HepG2 (cell line): Measurements from ENCODE around the gene SCGB3A1. TPM values are rescaled to one million over a fixed set of nuclear protein-coding genes. Genes with fewer than 3 reads are reported as not detected.

ENCODE experiments used
- ATAC-seq: fragments of 200-7000 bp; cut with Tn5 transposase; 3 replicates; pipeline ENCODE4 v1.9.1; 2020; ENCODE audit warnings: mild to moderate bottlenecking, moderate library complexity
- BruUV-seq: library from RNA; stranded (reverse); fragments of 400-500 nt; replicated peaks from 2 replicates; lab custom pipeline; 2021; lab: Mats Ljungman, UMichigan
- CTCF ChIA-PET: fragments of 300-600 bp; formaldehyde crosslinking; extraction: SDS; loops from one replicate; lab custom pipeline; 2021; ENCODE audit warnings: low total read pairs, inconsistent platforms, low intra/inter-chr PET ratio; lab: Yijun Ruan, JAX
- POLR2A ChIA-PET: fragments of 350-600 bp; sonication (Branson Sonifier 250); formaldehyde crosslinking; loops from one replicate; lab custom pipeline; 2020; ENCODE audit warnings: antibody characterized with exemption, inconsistent platforms; lab: Yijun Ruan, JAX
- DNase-seq: peaks from one replicate; pipeline ENCODE4 v3.0.0-alpha.2; 2015; ENCODE audit warnings: low spot score
- FAIRE-seq: peaks from 3 replicates; lab custom pipeline; 2011; peaks lifted over from hg19 to GRCh38; lab: Jason Lieb, UNC
- H2AFZ ChIP-seq: one replicate; pipeline ENCODE4 v1.6.1; 2011; ENCODE audit warnings: low read length, inconsistent platforms
- H3K27ac ChIP-seq: fragments of 300-600 bp; 3 replicates; pipeline ENCODE4 v1.8.0; 2011; ENCODE audit warnings: mixed run types, mild to moderate bottlenecking, mixed read lengths, low read length, inconsistent platforms; ENCODE audit not compliant: insufficient read depth; ENCODE audit errors: extremely low read length
- H3K27me3 ChIP-seq, 2 experiments: fragments of 200-600 bp in 1 of 2; 2 replicates in 1 of 2; 3 replicates in 1 of 2; pipeline versions ENCODE4 v1.6.0 to v1.8.0; 2011; ENCODE audit warnings: low read length in 2 of 2, mild to moderate bottlenecking in 2 of 2, moderate library complexity in 2 of 2, inconsistent platforms in 1 of 2; ENCODE audit not compliant: insufficient read depth in 2 of 2, control insufficient read depth in 1 of 2
- H3K36me3 ChIP-seq, 2 experiments: fragments of 200-600 bp in 1 of 2; replicated peaks in 1 of 2; 2 replicates in 1 of 2; 3 replicates in 1 of 2; pipeline versions ENCODE4 v1.5.1 to v1.8.0; 2011; ENCODE audit warnings: low read length in 2 of 2, inconsistent platforms in 1 of 2; ENCODE audit not compliant: insufficient read depth in 2 of 2, control insufficient read depth in 1 of 2
- H3K4me1 ChIP-seq: 2 replicates; pipeline ENCODE4 v1.5.1; 2012; ENCODE audit warnings: low read length, inconsistent platforms; ENCODE audit not compliant: insufficient read depth
- H3K4me2 ChIP-seq: 2 replicates; pipeline ENCODE4 v1.6.0; 2011; ENCODE audit warnings: low read depth, low read length, inconsistent platforms
- H3K4me3 ChIP-seq, 3 experiments: fragments of 200-600 bp in 1 of 3; sonication (generic), shearing (Covaris generic) in 1 of 3; replicated peaks in 1 of 3; 2 replicates each; pipeline ENCODE4 v1.5.1; 2011 to 2016; ENCODE audit warnings: low read length in 3 of 3, inconsistent platforms in 2 of 3, low read depth in 2 of 3, mild to moderate bottlenecking in 2 of 3, control low read depth in 1 of 3, mixed read lengths in 1 of 3; ENCODE audit not compliant: insufficient read depth in 1 of 3
- H3K79me2 ChIP-seq: one replicate; pipeline ENCODE4 v1.6.1; 2011; ENCODE audit warnings: low read length, inconsistent platforms; ENCODE audit not compliant: insufficient read depth
- H3K9ac ChIP-seq: 2 replicates; pipeline ENCODE4 v1.6.0; 2011; ENCODE audit warnings: mild to moderate bottlenecking, low read depth, low read length, inconsistent platforms; ENCODE audit not compliant: insufficient read depth
- H3K9me3 ChIP-seq: 2 replicates; pipeline ENCODE4 v1.5.1; 2012; ENCODE audit warnings: mild to moderate bottlenecking, low read length
- H4K20me1 ChIP-seq: 2 replicates; pipeline ENCODE4 v1.6.0; 2011; ENCODE audit warnings: inconsistent platforms, mild to moderate bottlenecking, low read length, moderate library complexity; ENCODE audit not compliant: insufficient read depth
- CCAR2 ChIP-seq: fragments of 200-400 bp; formaldehyde crosslinking; optimal IDR thresholded peaks from 2 replicates; pipeline ENCODE3; 2018; ENCODE audit warnings: low read depth, mild to moderate bottlenecking, low read length, moderate library complexity
- JUND ChIP-seq: sonication (generic); formaldehyde crosslinking; IDR thresholded peaks from 2 replicates; pipeline ENCODE4 v1.8.0; 2022; ENCODE audit warnings: mild to moderate bottlenecking, missing genetic modification reagents
- ZBTB21 ChIP-seq: sonication (generic); formaldehyde crosslinking; IDR thresholded peaks from 2 replicates; pipeline ENCODE4 v1.4.0; 2020; ENCODE audit warnings: missing genetic modification reagents
- ZNF629 ChIP-seq: sonication (generic); formaldehyde crosslinking; conservative IDR thresholded peaks from 2 replicates; pipeline ENCODE4 v1.5.0; 2020; ENCODE audit warnings: missing genetic modification reagents
- ZNF883 ChIP-seq: sonication (generic); formaldehyde crosslinking; IDR thresholded peaks from 2 replicates; pipeline ENCODE4 v1.5.1; 2020; ENCODE audit warnings: mild to moderate bottlenecking, missing genetic modification reagents; ENCODE audit errors: not compliant biosample characterization
- WGBS: methylation state at CpG from one replicate; pipeline ENCODE4 v1.1.6; 2017; ENCODE audit warnings: low lambda C conversion rate; 5-methylcytosine and 5-hydroxymethylcytosine counted together
- in situ Hi-C: cut with HindIII; loops from 2 replicates; pipeline ENCODE4 v1.10.0; 2017; ENCODE audit warnings: low pct_unique_long_range_greater_than_20kb; ENCODE audit not compliant: extremely low pct_ligation_motif_present
- intact Hi-C: fragments of 100-400 bp; cut with micrococcal nuclease; formaldehyde crosslinking; loops from one replicate; pipeline ENCODE4 v1.10.0; 2022; ENCODE audit not compliant: unreplicated experiment
- polyA plus RNA-seq, 8 experiments: library from polyadenylated mRNA; depleted of rRNA in 3 of 8; stranded (reverse) in 7 of 8; unstranded in 1 of 8; fragments of >200 nt; fragmentation: Illumina TruSeq in 4 of 8; extraction: Trizol in 4 of 8; gene quantifications; 2 replicates each; pipeline versions ENCODE4 v1.2.1 to v1.2.3, GENCODE V29; 2011 to 2016; ENCODE audit warnings: low read depth in 4 of 8, missing spikeins in 1 of 8, mixed read lengths in 1 of 8; ENCODE audit not compliant: insufficient read depth in 1 of 8
- total RNA-seq, 5 experiments: library from RNA; depleted of rRNA; stranded (reverse); fragments of >200 nt; fragmentation: Illumina TruSeq; extraction: Trizol; gene quantifications; 2 replicates each; pipeline ENCODE4 v1.2.3, GENCODE V29; 2016; ENCODE audit warnings: low read depth in 1 of 5
- TF ChIP-seq, protein P1 (sequence below): sonication (generic); formaldehyde crosslinking; IDR thresholded peaks from 2 replicates; pipeline ENCODE4 v1.4.0; 2020; ENCODE audit warnings: mild to moderate bottlenecking, missing genetic modification reagents, borderline replicate concordance
- TF ChIP-seq, protein P2 (sequence below): sonication (generic); formaldehyde crosslinking; IDR thresholded peaks from 2 replicates; pipeline ENCODE4 v1.8.1; 2023; ENCODE audit warnings: missing genetic modification reagents, mild to moderate bottlenecking, borderline replicate concordance

Gene SCGB3A1
- total and polyA plus RNA-seq, 2 of the 13 experiments (the other 11 are each of a cell fraction or from before 2014, with no cell fraction given): not detected

DNA sequence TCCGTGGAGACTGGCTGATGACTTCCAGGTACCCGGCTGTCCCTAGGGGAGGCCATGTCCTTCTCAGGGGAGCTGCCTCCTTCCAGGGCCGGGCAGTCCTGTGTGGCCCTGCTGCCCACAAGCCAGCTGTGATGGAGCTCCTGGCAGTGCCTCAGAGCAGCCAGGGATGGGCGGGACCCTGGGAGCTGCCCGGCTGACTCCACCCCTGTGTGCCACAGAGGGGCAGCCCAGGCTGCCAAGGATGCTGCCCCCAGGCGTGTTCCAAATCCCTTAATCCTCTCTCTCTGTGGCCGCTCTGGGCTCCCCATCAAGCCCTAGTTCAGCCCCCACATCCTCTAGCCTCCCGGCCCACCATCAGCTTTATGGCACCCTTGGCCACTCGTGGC lies 7.0 kb upstream of the SCGB3A1 start:
- Histone ChIP-seq H3K9ac (no peak overlapping the region), H3K9me3 (no peaks in the 10 kb centered on the region), H3K4me1 (peaks cover 6% of the 10 kb centered on the region; the same call in 1 of the 2 replicates), H3K4me3 (no peak overlapping the region), H3K36me3 (no peaks in the 10 kb centered on the region), H3K4me2 (no peak overlapping the region), H3K79me2 (no peaks in the 10 kb centered on the region), H3K27ac (no peak overlapping the region), H2AFZ (no peak overlapping the region), H3K27me3 (peaks cover 22 to 56% of the 10 kb centered on the region in 2 experiments; a peak in 4 of 5 replicates), H4K20me1 (no peaks in the 10 kb centered on the region)
- DNase-seq: no peak
- CTCF ChIA-PET: no interaction called here
- no peak for ATAC-seq
- no peak for TF ChIP-seq ZNF629
- TF ChIP-seq CCAR2: no peak
- no peak for TF ChIP-seq ZBTB21 (CRISPR knock-in tag)
- TF ChIP-seq ZNF883 (CRISPR knock-in tag): no peak
- TF ChIP-seq JUND: no peak
- TF ChIP-seq, protein P1, sequence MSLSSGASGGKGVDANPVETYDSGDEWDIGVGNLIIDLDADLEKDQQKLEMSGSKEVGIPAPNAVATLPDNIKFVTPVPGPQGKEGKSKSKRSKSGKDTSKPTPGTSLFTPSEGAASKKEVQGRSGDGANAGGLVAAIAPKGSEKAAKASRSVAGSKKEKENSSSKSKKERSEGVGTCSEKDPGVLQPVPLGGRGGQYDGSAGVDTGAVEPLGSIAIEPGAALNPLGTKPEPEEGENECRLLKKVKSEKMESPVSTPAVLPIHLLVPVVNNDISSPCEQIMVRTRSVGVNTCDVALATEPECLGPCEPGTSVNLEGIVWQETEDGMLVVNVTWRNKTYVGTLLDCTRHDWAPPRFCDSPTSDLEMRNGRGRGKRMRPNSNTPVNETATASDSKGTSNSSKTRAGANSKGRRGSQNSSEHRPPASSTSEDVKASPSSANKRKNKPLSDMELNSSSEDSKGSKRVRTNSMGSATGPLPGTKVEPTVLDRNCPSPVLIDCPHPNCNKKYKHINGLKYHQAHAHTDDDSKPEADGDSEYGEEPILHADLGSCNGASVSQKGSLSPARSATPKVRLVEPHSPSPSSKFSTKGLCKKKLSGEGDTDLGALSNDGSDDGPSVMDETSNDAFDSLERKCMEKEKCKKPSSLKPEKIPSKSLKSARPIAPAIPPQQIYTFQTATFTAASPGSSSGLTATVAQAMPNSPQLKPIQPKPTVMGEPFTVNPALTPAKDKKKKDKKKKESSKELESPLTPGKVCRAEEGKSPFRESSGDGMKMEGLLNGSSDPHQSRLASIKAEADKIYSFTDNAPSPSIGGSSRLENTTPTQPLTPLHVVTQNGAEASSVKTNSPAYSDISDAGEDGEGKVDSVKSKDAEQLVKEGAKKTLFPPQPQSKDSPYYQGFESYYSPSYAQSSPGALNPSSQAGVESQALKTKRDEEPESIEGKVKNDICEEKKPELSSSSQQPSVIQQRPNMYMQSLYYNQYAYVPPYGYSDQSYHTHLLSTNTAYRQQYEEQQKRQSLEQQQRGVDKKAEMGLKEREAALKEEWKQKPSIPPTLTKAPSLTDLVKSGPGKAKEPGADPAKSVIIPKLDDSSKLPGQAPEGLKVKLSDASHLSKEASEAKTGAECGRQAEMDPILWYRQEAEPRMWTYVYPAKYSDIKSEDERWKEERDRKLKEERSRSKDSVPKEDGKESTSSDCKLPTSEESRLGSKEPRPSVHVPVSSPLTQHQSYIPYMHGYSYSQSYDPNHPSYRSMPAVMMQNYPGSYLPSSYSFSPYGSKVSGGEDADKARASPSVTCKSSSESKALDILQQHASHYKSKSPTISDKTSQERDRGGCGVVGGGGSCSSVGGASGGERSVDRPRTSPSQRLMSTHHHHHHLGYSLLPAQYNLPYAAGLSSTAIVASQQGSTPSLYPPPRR (CRISPR knock-in tag): no peak
- TF ChIP-seq, protein P2, sequence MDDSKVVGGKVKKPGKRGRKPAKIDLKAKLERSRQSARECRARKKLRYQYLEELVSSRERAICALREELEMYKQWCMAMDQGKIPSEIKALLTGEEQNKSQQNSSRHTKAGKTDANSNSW: no peak
- POLR2A ChIA-PET: no interaction called here
- 56% methylated on average over 5 of the region's 9 CpGs for WGBS
- FAIRE-seq: no peak
- in situ Hi-C loops (no loop called here), intact Hi-C loops (no loop called here)
- no TSS peak for BruUV-seq
